ENCODE data around the gene GRIK3.

The GRIK3 gene

GRCh38 chr1:36925251-36925650, 109.1 kb downstream of the GRIK3 start:
- no peak overlapping the region for H3K4me3 ChIP-seq (ENCODE audit: low read depth, low read length)
- no peak for TF ChIP-seq CTCF (IDR thresholded peaks at IDR 0.05; ENCODE audit: low read depth, low read length, missing control alignments)
- DNase-seq (ENCODE audit: low read depth) = no peak
- in situ Hi-C loops (cut with HindIII; ENCODE audit: low sequenced_read_pairs) = no loop called here

GRCh38 chr1:36924282-36924811, 110.0 kb downstream of the GRIK3 start:
- DNase-seq (ENCODE audit: low read depth) = peak; percentile 2
- no peak overlapping the region for H3K4me3 ChIP-seq (ENCODE audit: low read depth, low read length)
- in situ Hi-C loops (cut with HindIII; ENCODE audit: low sequenced_read_pairs) = no loop called here
- TF ChIP-seq CTCF (IDR thresholded peaks at IDR 0.05; ENCODE audit: low read depth, low read length, missing control alignments) = no peak

GRCh38 chr1:36922593-36923426, 111.5 kb downstream of the GRIK3 start:
- no peak for DNase-seq (ENCODE audit: low read depth)
- TF ChIP-seq CTCF (IDR thresholded peaks at IDR 0.05; ENCODE audit: low read depth, low read length, missing control alignments) = no peak
- in situ Hi-C loops (cut with HindIII; ENCODE audit: low sequenced_read_pairs) = no loop called here
- H3K4me3 ChIP-seq (ENCODE audit: low read depth, low read length) = no peak overlapping the region

GRCh38 chr1:36922071-36922470, 112.2 kb downstream of the GRIK3 start:
- H3K4me3 ChIP-seq (ENCODE audit: low read depth, low read length) = no peak overlapping the region
- in situ Hi-C loops (cut with HindIII; ENCODE audit: low sequenced_read_pairs) = no loop called here
- TF ChIP-seq CTCF (IDR thresholded peaks at IDR 0.05; ENCODE audit: low read depth, low read length, missing control alignments) = no peak
- no peak for DNase-seq (ENCODE audit: low read depth)

GRCh38 chr1:36920801-36921405, 113.4 kb downstream of the GRIK3 start:
- in situ Hi-C loops (cut with HindIII; ENCODE audit: low sequenced_read_pairs) = no loop called here
- H3K4me3 ChIP-seq (ENCODE audit: low read depth, low read length) = no peak overlapping the region
- no peak for TF ChIP-seq CTCF (IDR thresholded peaks at IDR 0.05; ENCODE audit: low read depth, low read length, missing control alignments)
- DNase-seq (ENCODE audit: low read depth) = no peak

- H3K4me3 ChIP-seq (ENCODE audit: low read depth, low read length) = no peak overlapping the region
- DNase-seq (ENCODE audit: low read depth) = no peak
- TF ChIP-seq CTCF (IDR thresholded peaks at IDR 0.05; ENCODE audit: low read depth, low read length, missing control alignments) = no peak
- in situ Hi-C loops (cut with HindIII; ENCODE audit: low sequenced_read_pairs) = no loop called here
These were observed 113.9 kb downstream of the GRIK3 start for GRCh38 chr1:36920371-36920770.

Data from astrocyte of the cerebellum (primary cell).